HCT116 (cell line): ENCODE measurements around the gene RIOK2. TPM values are rescaled to one million over a fixed set of nuclear protein-coding genes. Genes with fewer than 3 reads are reported as not detected.

Experiments used
- ATAC-seq: fragments of 200-7000 bp; cut with Tn5 transposase; 2 replicates; pipeline ENCODE4 v1.9.1; 2020; ENCODE audit warnings: mild to moderate bottlenecking, moderate library complexity
- BruUV-seq: library from RNA; stranded (reverse); fragments of 400-500 nt; replicated peaks from 2 replicates; lab custom pipeline; 2021; lab: Mats Ljungman, UMichigan
- CTCF ChIA-PET: fragments of 300-600 bp; sonication (Branson Sonifier 250); formaldehyde crosslinking; loops from one replicate; lab custom pipeline; 2021; ENCODE audit warnings: antibody characterized with exemption; lab: Charles Lee
- POLR2A ChIA-PET: fragments of 300-600, 350-600 bp; sonication (Branson Sonifier 250); formaldehyde crosslinking; loops from one replicate; lab custom pipeline; 2021; ENCODE audit warnings: antibody characterized with exemption; lab: Charles Lee
- RAD21 ChIA-PET, 2 experiments: fragments of 300-600 bp; sonication (Branson Sonifier 250); formaldehyde crosslinking; loops; one replicate each; lab custom pipeline; 2023; ENCODE audit warnings: low total read pairs in 2 of 2; ENCODE audit not compliant: uncharacterized antibody in 2 of 2, unreplicated experiment in 2 of 2, low non-redundant PET in 1 of 2; lab: Charles Lee
- DNase-seq: peaks from one replicate; pipeline ENCODE4 v3.0.0-alpha.2; 2010; ENCODE audit warnings: low read depth, low spot score
- H2AFZ ChIP-seq: fragments of 200-600 bp; shearing (Covaris generic), sonication (generic); 2 replicates; pipeline ENCODE4 v1.6.1; 2017; ENCODE audit warnings: low read depth, mixed run types, mixed read lengths, antibody characterized with exemption, low read length; ENCODE audit not compliant: poor library complexity, severe bottlenecking
- H3K27ac ChIP-seq: 2 replicates; pipeline ENCODE4 v1.5.1; 2012; ENCODE audit warnings: low read depth, low read length
- H3K27me3 ChIP-seq: fragments of 200-600 bp; sonication (generic); 2 replicates; pipeline ENCODE4 v1.6.1; 2016; ENCODE audit warnings: mixed run types, low read length, mixed read lengths; ENCODE audit not compliant: insufficient read depth
- H3K36me3 ChIP-seq, 2 experiments: fragments of 200-500 bp in 1 of 2; fragments of 200-600 bp in 1 of 2; sonication (Bioruptor generic) in 1 of 2; sonication (generic) in 1 of 2; 2 replicates each; pipeline versions ENCODE4 v1.5.1 to v1.6.1; 2014 to 2016; ENCODE audit warnings: low read length in 2 of 2, inconsistent platforms in 1 of 2, mixed read lengths in 1 of 2, mixed run types in 1 of 2; ENCODE audit not compliant: insufficient read depth in 2 of 2, control insufficient read depth in 1 of 2
- H3K4me1 ChIP-seq, 2 experiments: fragments of 200-600 bp in 1 of 2; sonication (generic) in 1 of 2; 2 replicates each; pipeline versions ENCODE4 v1.5.1 to v1.6.1; 2012 to 2017; ENCODE audit warnings: low read length in 2 of 2, inconsistent platforms in 1 of 2, mild to moderate bottlenecking in 1 of 2, mixed read lengths in 1 of 2, mixed run types in 1 of 2, moderate library complexity in 1 of 2; ENCODE audit not compliant: insufficient read depth in 2 of 2, control insufficient read depth in 1 of 2
- H3K4me2 ChIP-seq: fragments of 200-600 bp; sonication (generic); 2 replicates; pipeline ENCODE4 v1.6.1; 2017; ENCODE audit warnings: mixed run types, low read length, mixed read lengths
- H3K4me3 ChIP-seq, 2 experiments: fragments of 200-600 bp in 1 of 2; sonication (generic) in 1 of 2; replicated peaks in 1 of 2; 2 replicates each; pipeline ENCODE4 v1.5.1; 2011 to 2016; ENCODE audit warnings: low read length in 2 of 2, control low read depth in 1 of 2, low read depth in 1 of 2, mild to moderate bottlenecking in 1 of 2, mixed read lengths in 1 of 2, mixed run types in 1 of 2
- H3K79me2 ChIP-seq: fragments of 200-600 bp; sonication (generic); 2 replicates; pipeline ENCODE4 v1.6.1; 2017; ENCODE audit warnings: mild to moderate bottlenecking, mixed run types, low read length, moderate library complexity, mixed read lengths; ENCODE audit not compliant: insufficient read depth
- H3K9ac ChIP-seq: fragments of 200-600 bp; sonication (generic); 2 replicates; pipeline ENCODE4 v1.6.1; 2016; ENCODE audit warnings: low read length, mixed read lengths
- H3K9me2 ChIP-seq: fragments of 200-600 bp; sonication (generic), shearing (Covaris generic); 2 replicates; pipeline ENCODE4 v1.6.1; 2017; ENCODE audit warnings: mixed run types, mild to moderate bottlenecking, moderate library complexity; ENCODE audit not compliant: insufficient read depth
- H3K9me3 ChIP-seq, 2 experiments: fragments of 200-500 bp in 1 of 2; fragments of 200-600 bp in 1 of 2; sonication (Bioruptor generic) in 1 of 2; sonication (generic) in 1 of 2; 2 replicates each; pipeline ENCODE4 v1.6.1; 2014 to 2017; ENCODE audit warnings: low read length in 2 of 2, mixed read lengths in 2 of 2, inconsistent platforms in 1 of 2, low read depth in 1 of 2, mild to moderate bottlenecking in 1 of 2, mixed run types in 1 of 2, moderate library complexity in 1 of 2; ENCODE audit not compliant: control insufficient read depth in 1 of 2, insufficient read depth in 1 of 2
- H4K20me1 ChIP-seq: fragments of 200-600 bp; sonication (generic), shearing (Covaris generic); 2 replicates; pipeline ENCODE4 v1.6.1; 2017; ENCODE audit warnings: mixed run types, mild to moderate bottlenecking, moderate library complexity; ENCODE audit not compliant: insufficient read depth
- CEBPB ChIP-seq: IDR thresholded peaks from 2 replicates; pipeline ENCODE4 v1.6.1; 2012; ENCODE audit warnings: low read depth
- EGR1 ChIP-seq: IDR thresholded peaks from 2 replicates; pipeline ENCODE4 v1.6.1; 2012; ENCODE audit warnings: low read depth
- JUND ChIP-seq: IDR thresholded peaks from 2 replicates; pipeline ENCODE4 v1.6.1; 2012
- POLR2A ChIP-seq: IDR thresholded peaks from 2 replicates; pipeline ENCODE4 v1.7.0; 2011; ENCODE audit warnings: borderline replicate concordance; ENCODE audit not compliant: insufficient read depth, insufficient read length; ENCODE audit errors: extremely low read depth
- SIN3A ChIP-seq: IDR thresholded peaks from 2 replicates; pipeline ENCODE4 v1.6.1; 2012; ENCODE audit warnings: low read depth
- TCF7L2 ChIP-seq: IDR thresholded peaks from 2 replicates; pipeline ENCODE4 v1.7.0; 2011; ENCODE audit warnings: borderline replicate concordance, inconsistent platforms; ENCODE audit not compliant: insufficient read depth, insufficient read length; ENCODE audit errors: extremely low read depth
- YY1 ChIP-seq: IDR thresholded peaks from 2 replicates; pipeline ENCODE4 v1.6.1; 2011; ENCODE audit warnings: low read length, low read depth, moderate library complexity, mild to moderate bottlenecking; ENCODE audit not compliant: insufficient replicate concordance; ENCODE audit errors: extremely low read depth
- ZFX ChIP-seq: fragments of 450-650 bp; IDR thresholded peaks from 2 replicates; pipeline ENCODE4 v1.6.1; 2017
- intact Hi-C: fragments of 100-400 bp; cut with micrococcal nuclease; formaldehyde crosslinking; loops from 2 replicates; pipeline ENCODE4 v1.10.0; 2022
- total RNA-seq: library from RNA; stranded (reverse); gene quantifications from one replicate; pipeline ENCODE4 v1.2.1, GENCODE V29; 2021; ENCODE audit not compliant: unreplicated experiment
- TF ChIP-seq, protein P1 (sequence below): IDR thresholded peaks from 2 replicates; pipeline ENCODE4 v1.6.1; 2012; ENCODE audit warnings: low read depth
- TF ChIP-seq, protein P2 (sequence below): IDR thresholded peaks from 2 replicates; pipeline ENCODE4 v1.6.1; 2012
- TF ChIP-seq, protein P3 (sequence below): IDR thresholded peaks from 2 replicates; pipeline ENCODE4 v1.6.1; 2011; ENCODE audit warnings: mild to moderate bottlenecking, low read length, moderate library complexity; ENCODE audit not compliant: insufficient replicate concordance; ENCODE audit errors: extremely low read depth

Gene RIOK2
- total RNA-seq, 1 experiment from 2014 or later, result 27.1 TPM

DNA sequence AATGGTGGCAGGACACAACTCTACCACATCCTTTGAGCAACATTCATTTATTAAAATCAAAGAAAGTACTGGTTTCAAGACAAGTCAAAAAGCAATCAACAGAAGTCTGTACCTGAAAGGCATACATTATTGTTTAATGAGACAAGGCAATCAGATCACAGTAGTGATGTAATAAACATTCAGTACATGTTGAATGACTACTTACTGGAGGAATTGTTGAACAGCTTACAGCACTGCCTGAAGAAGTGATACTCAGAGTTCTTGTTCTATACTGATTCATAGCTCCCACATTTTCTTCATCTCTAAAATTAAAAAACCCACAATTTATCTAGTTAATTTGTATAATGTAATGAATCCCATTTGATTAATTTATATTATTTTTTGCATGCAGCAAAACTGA lies 18.2 kb downstream of the RIOK2 start:
- Histone ChIP-seq H2AFZ (no peak overlapping the region), H4K20me1 (no peaks in the 10 kb centered on the region), H3K27me3 (no peaks in the 10 kb centered on the region), H3K27ac (no peak overlapping the region), H3K9me2 (no peaks in the 10 kb centered on the region), H3K9ac (no peak overlapping the region), H3K4me1 (peaks cover 7 to 9% of the 10 kb centered on the region in 2 experiments; a peak in 3 of 4 replicates), H3K36me3 (peaks cover 13 to 22% of the 10 kb centered on the region in 2 experiments; a peak in 3 of 4 replicates), H3K4me3 (no peak overlapping the region), H3K9me3 (no peaks in the 10 kb centered on the region), H3K79me2 (no peaks in the 10 kb centered on the region), H3K4me2 (no peak overlapping the region)
- ChIA-PET POLR2A (no interaction called here), RAD21 (no interaction called here), CTCF (interaction anchor here (1.4 to 2.4 kb wide), 2 partner anchors 296 to 412 kb away, joined by 8 to 10 read pairs; no protein-coding TSS in a partner anchor)
- ATAC-seq (no peak), DNase-seq (no peak)
- intact Hi-C loops, result loop anchor here (5.0 kb wide), 2 partner anchors 168 to 818 kb away; no protein-coding TSS in a partner anchor
- TF ChIP-seq, protein P1, sequence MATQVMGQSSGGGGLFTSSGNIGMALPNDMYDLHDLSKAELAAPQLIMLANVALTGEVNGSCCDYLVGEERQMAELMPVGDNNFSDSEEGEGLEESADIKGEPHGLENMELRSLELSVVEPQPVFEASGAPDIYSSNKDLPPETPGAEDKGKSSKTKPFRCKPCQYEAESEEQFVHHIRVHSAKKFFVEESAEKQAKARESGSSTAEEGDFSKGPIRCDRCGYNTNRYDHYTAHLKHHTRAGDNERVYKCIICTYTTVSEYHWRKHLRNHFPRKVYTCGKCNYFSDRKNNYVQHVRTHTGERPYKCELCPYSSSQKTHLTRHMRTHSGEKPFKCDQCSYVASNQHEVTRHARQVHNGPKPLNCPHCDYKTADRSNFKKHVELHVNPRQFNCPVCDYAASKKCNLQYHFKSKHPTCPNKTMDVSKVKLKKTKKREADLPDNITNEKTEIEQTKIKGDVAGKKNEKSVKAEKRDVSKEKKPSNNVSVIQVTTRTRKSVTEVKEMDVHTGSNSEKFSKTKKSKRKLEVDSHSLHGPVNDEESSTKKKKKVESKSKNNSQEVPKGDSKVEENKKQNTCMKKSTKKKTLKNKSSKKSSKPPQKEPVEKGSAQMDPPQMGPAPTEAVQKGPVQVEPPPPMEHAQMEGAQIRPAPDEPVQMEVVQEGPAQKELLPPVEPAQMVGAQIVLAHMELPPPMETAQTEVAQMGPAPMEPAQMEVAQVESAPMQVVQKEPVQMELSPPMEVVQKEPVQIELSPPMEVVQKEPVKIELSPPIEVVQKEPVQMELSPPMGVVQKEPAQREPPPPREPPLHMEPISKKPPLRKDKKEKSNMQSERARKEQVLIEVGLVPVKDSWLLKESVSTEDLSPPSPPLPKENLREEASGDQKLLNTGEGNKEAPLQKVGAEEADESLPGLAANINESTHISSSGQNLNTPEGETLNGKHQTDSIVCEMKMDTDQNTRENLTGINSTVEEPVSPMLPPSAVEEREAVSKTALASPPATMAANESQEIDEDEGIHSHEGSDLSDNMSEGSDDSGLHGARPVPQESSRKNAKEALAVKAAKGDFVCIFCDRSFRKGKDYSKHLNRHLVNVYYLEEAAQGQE, result no peak
- no peak for TF ChIP-seq ZFX
- TF ChIP-seq EGR1, result no peak
- no peak for TF ChIP-seq CEBPB
- TF ChIP-seq POLR2A, result no peak
- no TSS peak for BruUV-seq

DNA sequence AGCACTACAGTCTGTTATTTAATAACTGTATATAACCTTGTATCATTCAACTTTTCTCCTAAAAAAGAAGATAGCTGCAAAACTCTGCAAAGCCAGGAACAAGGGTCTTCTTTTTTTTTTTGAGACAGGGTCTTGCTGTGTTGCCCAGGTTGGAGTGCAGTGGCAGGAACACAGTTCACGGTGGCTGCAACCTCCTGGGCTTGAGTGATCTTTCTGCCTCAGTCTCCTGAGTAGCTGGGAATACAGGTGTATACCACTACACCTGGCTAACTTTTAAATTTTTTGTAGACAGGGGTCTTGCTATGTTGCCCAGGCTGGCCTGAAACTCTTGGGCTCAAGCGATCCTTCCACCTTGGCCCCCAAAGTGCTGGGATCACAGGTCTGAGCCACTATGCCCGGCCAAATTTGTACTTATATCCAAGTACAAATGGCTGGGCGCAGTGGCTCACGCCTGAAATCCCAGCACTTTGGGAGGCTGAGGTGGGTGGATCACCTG lies 19.2 kb downstream of the RIOK2 start:
- H3K9me2 ChIP-seq, result no peaks in the 10 kb centered on the region
- H2AFZ ChIP-seq, result no peak overlapping the region
- no TSS peak for BruUV-seq
- peaks cover 7 to 9% of the 10 kb centered on the region in 2 experiments; a peak in 3 of 4 replicates for H3K4me1 ChIP-seq
- H4K20me1 ChIP-seq, result no peaks in the 10 kb centered on the region
- no peaks in the 10 kb centered on the region for H3K27me3 ChIP-seq
- ChIA-PET POLR2A (no interaction called here), CTCF (interaction anchor here (0.9 to 2.4 kb wide), 4 partner anchors 167 to 549 kb away, joined by 4 to 10 read pairs (median 6); no protein-coding TSS in a partner anchor), RAD21 (no interaction called here)
- H3K9ac ChIP-seq, result no peak overlapping the region
- peaks cover 8 to 19% of the 10 kb centered on the region in 2 experiments; a peak in 3 of 4 replicates for H3K36me3 ChIP-seq
- intact Hi-C loops, result loop anchor here (2.0 to 5.0 kb wide), 4 partner anchors 167 to 817 kb away; no protein-coding TSS in a partner anchor
- DNase-seq (no peak), ATAC-seq (no peak)
- H3K79me2 ChIP-seq, result no peaks in the 10 kb centered on the region
- H3K27ac ChIP-seq, result no peak overlapping the region
- no peak overlapping the region for H3K4me2 ChIP-seq
- H3K9me3 ChIP-seq, result no peaks in the 10 kb centered on the region
- H3K4me3 ChIP-seq, result no peak overlapping the region
- no peak for TF ChIP-seq EGR1
- TF ChIP-seq, protein P2, sequence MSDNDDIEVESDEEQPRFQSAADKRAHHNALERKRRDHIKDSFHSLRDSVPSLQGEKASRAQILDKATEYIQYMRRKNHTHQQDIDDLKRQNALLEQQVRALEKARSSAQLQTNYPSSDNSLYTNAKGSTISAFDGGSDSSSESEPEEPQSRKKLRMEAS, result no peak
- TF ChIP-seq SIN3A, result no peak
- no peak for TF ChIP-seq YY1
- no peak for TF ChIP-seq JUND
- TF ChIP-seq, protein P3, sequence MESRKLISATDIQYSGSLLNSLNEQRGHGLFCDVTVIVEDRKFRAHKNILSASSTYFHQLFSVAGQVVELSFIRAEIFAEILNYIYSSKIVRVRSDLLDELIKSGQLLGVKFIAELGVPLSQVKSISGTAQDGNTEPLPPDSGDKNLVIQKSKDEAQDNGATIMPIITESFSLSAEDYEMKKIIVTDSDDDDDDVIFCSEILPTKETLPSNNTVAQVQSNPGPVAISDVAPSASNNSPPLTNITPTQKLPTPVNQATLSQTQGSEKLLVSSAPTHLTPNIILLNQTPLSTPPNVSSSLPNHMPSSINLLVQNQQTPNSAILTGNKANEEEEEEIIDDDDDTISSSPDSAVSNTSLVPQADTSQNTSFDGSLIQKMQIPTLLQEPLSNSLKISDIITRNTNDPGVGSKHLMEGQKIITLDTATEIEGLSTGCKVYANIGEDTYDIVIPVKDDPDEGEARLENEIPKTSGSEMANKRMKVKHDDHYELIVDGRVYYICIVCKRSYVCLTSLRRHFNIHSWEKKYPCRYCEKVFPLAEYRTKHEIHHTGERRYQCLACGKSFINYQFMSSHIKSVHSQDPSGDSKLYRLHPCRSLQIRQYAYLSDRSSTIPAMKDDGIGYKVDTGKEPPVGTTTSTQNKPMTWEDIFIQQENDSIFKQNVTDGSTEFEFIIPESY, result no peak
- TF ChIP-seq TCF7L2, result no peak
